AG09309 (cell line): ENCODE results near the gene SLC6A1.

Experiments
- DNase-seq: peaks from one replicate; pipeline ENCODE4 v3.0.0-alpha.2; 2010; ENCODE audit warnings: low read depth
- H3K4me3 ChIP-seq: 2 replicates; pipeline ENCODE4 v1.5.1; 2011; ENCODE audit warnings: mild to moderate bottlenecking, low read depth, low read length, moderate library complexity; ENCODE audit not compliant: control insufficient read depth
- CTCF ChIP-seq: IDR thresholded peaks from 2 replicates; pipeline ENCODE4 v1.5.1; 2011; ENCODE audit warnings: mild to moderate bottlenecking, low read depth, low read length, inconsistent platforms; ENCODE audit not compliant: insufficient read depth, control insufficient read depth; ENCODE audit errors: missing control alignments

The SLC6A1 gene

GRCh38 chr3:10975695-10976234 lies 16.8 kb upstream of the SLC6A1 start:
- no peak overlapping the region for H3K4me3 ChIP-seq
- TF ChIP-seq CTCF, result no peak
- no peak for DNase-seq

GRCh38 chr3:10976770-10977169 lies 15.8 kb upstream of the SLC6A1 start:
- H3K4me3 ChIP-seq, result no peak overlapping the region
- TF ChIP-seq CTCF, result no peak
- no peak for DNase-seq

- TF ChIP-seq CTCF, result no peak
- no peak overlapping the region for H3K4me3 ChIP-seq
- DNase-seq, result no peak
Observed at GRCh38 chr3:10977892-10978510, 14.5 kb upstream of the SLC6A1 start.

- no peak for TF ChIP-seq CTCF
- DNase-seq, result no peak
Observed at GRCh38 chr3:10978956-10979355, 13.6 kb upstream of the SLC6A1 start.

GRCh38 chr3:10980312-10980711 lies 12.2 kb upstream of the SLC6A1 start:
- H3K4me3 ChIP-seq, result no peak overlapping the region
- DNase-seq, result no peak
- TF ChIP-seq CTCF, result no peak

More at GRCh38 chr3:10978956-10979355, 13.6 kb upstream of the SLC6A1 start:
- H3K4me3 ChIP-seq, result no peak overlapping the region

GRCh38 chr3:10981031-10981430 lies 11.5 kb upstream of the SLC6A1 start:
- TF ChIP-seq CTCF, result no peak
- no peak for DNase-seq
- H3K4me3 ChIP-seq, result no peak overlapping the region
